SJCRH30 (cell line): ENCODE data around the gene RPL6. TPM values are rescaled to one million over a fixed set of nuclear protein-coding genes. Genes with fewer than 3 reads are reported as not detected.
"Not testable (repeated sequence)": the region's sequence is repeated elsewhere in the genome, so short reads cannot be mapped to it uniquely, and the experiment has no call there.

Experiments used
- DNase-seq, 2 experiments: peaks; one replicate each; pipeline ENCODE4 v3.0.0-alpha.2; 2015 to 2020
- H3K27ac ChIP-seq: fragments of 250-450 bp; sonication (Bioruptor Pico); 2 replicates; pipeline ENCODE4 v1.5.1; 2020; ENCODE audit warnings: mild to moderate bottlenecking, moderate library complexity
- H3K27me3 ChIP-seq: fragments of 250-450 bp; sonication (Bioruptor Pico); 2 replicates; pipeline ENCODE4 v1.5.1; 2020; ENCODE audit warnings: mild to moderate bottlenecking, moderate library complexity
- H3K36me3 ChIP-seq: fragments of 250-450 bp; sonication (Bioruptor Pico); 2 replicates; pipeline ENCODE4 v1.5.1; 2020; ENCODE audit warnings: mild to moderate bottlenecking, moderate library complexity
- H3K4me1 ChIP-seq: fragments of 250-450 bp; sonication (Bioruptor Pico); 2 replicates; pipeline ENCODE4 v1.5.1; 2020; ENCODE audit warnings: mild to moderate bottlenecking, moderate library complexity
- H3K4me3 ChIP-seq: fragments of 250-450 bp; sonication (Bioruptor Pico); 2 replicates; pipeline ENCODE4 v1.5.1; 2020; ENCODE audit warnings: mild to moderate bottlenecking, moderate library complexity
- H3K9me3 ChIP-seq: fragments of 250-450 bp; sonication (Bioruptor Pico); replicated peaks from 2 replicates; pipeline ENCODE4 v1.5.1; 2020; ENCODE audit warnings: mild to moderate bottlenecking, moderate library complexity
- total RNA-seq: library from RNA; depleted of rRNA; stranded (reverse); fragments of >200 nt; shearing (Covaris generic); gene quantifications from 2 replicates; pipeline ENCODE4 v1.2.3, GENCODE V29; 2014

Gene RPL6
- total RNA-seq, 1 experiment from 2014 or later: 2,941 TPM

DNA sequence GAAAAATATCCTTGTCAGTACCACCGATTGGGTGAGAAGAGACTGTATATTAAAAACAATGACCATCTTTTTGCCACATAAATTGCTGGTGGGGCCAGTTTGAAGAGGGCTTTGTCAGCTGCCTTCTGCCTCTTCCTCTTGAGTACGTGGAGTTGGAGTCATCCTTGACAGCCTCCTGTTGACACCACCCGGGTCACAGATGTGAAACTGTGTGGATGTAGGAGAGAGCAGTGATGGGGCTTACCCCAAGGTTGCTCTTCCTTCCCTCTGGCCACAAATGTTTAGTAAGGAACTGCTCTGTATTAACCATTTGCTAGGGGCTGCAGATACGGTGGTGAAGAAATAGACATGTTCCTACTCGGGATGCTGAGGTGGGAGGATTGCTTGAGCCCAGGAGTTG is 21.5 kb upstream of the RPL6 start:
- Histone ChIP-seq H3K4me1 (no peaks in the 10 kb centered on the region), H3K27me3 (no peaks in the 10 kb centered on the region), H3K27ac (no peak overlapping the region)

DNA sequence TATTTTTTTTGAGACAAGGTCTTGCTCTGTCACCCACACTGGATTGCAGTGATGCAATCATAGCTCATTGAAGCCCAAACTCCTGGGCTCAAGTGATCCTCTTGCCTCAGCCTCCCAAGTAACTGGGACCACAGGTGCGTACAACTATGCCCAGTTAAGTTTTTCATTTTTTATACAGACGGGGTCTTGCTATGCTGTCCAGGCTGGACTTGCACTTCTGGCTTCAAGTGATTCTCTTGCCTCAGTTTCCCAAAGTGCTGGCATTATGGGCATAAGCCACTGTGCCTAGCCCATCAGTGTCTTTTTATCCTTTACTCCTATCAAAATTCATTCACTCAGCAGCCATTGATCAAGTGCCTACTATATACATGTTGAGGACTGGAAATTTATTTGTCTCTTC is 18.4 kb upstream of the RPL6 start:
- H3K4me3 ChIP-seq: no peak overlapping the region
- no peaks in the 10 kb centered on the region for H3K9me3 ChIP-seq
- no peak for DNase-seq
- no peak overlapping the region for H3K27ac ChIP-seq
- no peaks in the 10 kb centered on the region for H3K4me1 ChIP-seq
- H3K36me3 ChIP-seq: peaks cover 5% of the 10 kb centered on the region; the same call in 1 of the 2 replicates
- H3K27me3 ChIP-seq: no peaks in the 10 kb centered on the region

More for the DNA sequence above, 21.5 kb upstream of the RPL6 start:
- H3K4me3 ChIP-seq: no peak overlapping the region
- DNase-seq: no peak
- peaks cover 5% of the 10 kb centered on the region; the same call in 1 of the 2 replicates for H3K36me3 ChIP-seq
- no peaks in the 10 kb centered on the region for H3K9me3 ChIP-seq

DNA sequence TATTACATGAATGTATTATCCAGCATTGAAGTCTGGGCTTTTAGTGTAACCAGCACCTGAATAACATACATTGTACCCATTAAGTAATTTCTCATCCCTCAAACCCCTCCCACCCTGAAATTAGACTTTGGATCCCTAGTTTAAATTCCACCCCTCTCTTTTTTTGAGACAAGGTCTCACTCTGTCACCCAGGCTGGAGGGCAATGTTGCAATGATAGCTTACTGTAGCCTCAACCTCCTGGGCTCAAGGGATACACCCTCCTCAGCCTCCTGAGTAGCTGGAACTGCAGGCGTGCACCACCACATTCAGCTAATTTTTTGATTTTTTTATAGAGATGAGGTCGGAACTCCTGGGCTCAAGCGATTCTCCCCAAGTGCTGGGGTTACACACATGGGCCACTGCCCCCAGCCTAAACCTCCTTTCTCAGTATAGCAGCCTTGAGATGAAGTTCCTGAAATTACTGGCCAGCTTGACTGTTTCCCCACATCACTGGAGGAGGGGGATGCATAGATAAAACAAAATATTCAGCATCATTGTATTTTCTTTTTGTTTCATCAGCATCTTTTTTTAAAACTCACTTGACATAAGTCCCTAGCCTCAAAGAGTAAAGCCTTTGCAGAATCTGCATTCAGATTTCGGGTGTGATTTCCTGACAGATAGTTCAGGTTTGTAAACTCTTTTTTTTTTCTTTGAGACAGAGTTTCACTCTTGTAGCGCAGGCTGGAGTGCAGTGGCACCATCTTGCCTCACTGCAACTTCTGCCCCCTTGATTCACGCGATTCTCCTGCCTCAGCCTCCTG is 16.4 kb upstream of the RPL6 start:
- no peaks in the 10 kb centered on the region for H3K9me3 ChIP-seq
- no peak overlapping the region for H3K4me3 ChIP-seq
- H3K36me3 ChIP-seq: peaks cover 3% of the 10 kb centered on the region; the same call in 1 of the 2 replicates
- no peak for DNase-seq
- H3K27ac ChIP-seq: no peak overlapping the region
- H3K27me3 ChIP-seq: no peaks in the 10 kb centered on the region
- no peaks in the 10 kb centered on the region for H3K4me1 ChIP-seq

DNA sequence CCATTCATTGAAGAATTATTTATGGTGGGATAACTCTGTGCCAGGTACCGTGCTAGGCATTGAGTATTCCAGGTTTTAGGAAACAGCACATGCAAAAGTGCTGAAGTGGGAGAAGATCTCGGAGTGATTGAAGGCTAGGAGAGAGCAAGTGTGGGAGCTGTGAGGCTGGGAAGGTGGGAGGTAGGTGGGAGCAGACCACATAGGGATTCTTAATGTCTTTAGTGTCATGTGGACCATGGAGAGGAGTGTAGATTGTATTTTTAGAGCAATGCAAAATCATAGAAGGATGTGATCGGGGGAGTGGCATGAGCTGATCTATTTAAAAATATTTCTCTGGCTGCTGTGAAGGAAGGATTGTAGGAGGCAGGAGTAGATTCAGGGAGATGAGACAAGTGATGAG is 14.7 kb upstream of the RPL6 start:
- Histone ChIP-seq H3K27me3 (no peaks in the 10 kb centered on the region), H3K4me1 (no peaks in the 10 kb centered on the region), H3K36me3 (peaks cover 3% of the 10 kb centered on the region; the same call in 1 of the 2 replicates)

DNA sequence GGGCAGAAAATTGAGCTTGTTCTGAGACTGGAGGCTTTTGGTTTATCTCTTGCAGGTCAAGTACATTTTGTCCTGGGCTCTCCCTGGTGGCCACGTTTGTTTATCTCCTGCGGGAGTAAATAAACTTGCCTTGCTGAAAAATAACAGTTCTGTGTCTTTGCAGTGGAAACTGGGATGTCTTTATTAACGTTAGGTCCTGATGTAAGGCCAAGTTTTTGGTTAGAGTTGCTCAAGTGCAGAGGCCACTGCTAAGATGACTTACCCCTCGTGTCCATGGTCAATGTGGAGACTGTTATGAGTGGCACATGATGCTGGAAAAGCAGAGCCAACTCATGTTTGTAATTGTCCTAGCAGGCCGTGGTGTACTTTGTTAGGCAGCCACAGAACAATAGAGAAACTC is 13.1 kb upstream of the RPL6 start:
- no peak overlapping the region for H3K27ac ChIP-seq
- no peak for DNase-seq
- H3K9me3 ChIP-seq: no peaks in the 10 kb centered on the region
- no peaks in the 10 kb centered on the region for H3K36me3 ChIP-seq
- H3K4me3 ChIP-seq: no peak overlapping the region
- no peaks in the 10 kb centered on the region for H3K4me1 ChIP-seq
- no peaks in the 10 kb centered on the region for H3K27me3 ChIP-seq

More for the DNA sequence above, 14.7 kb upstream of the RPL6 start:
- no peaks in the 10 kb centered on the region for H3K9me3 ChIP-seq
- DNase-seq: no peak
- H3K4me3 ChIP-seq: no peak overlapping the region
- no peak overlapping the region for H3K27ac ChIP-seq

DNA sequence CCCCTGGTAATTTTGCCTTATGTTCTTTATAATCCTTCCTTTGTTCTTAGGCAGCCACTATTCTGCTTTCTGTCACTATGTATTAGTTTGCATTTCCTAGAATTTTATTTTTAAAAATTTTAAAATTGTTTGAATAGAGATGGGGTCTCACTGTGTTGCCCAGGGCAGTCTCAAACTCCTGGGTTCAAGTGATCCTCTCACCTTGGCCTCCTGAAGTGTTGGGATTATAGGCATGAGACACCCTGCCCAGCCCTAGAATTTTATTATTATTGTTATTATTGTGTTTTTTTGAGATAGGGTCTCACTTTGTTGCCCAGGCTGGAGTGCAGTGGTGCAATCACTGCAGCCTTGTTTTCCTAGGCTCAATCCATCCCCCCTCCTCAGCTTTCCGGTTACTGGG is 12.0 kb upstream of the RPL6 start:
- Histone ChIP-seq H3K36me3 (no peaks in the 10 kb centered on the region), H3K9me3 (no peaks in the 10 kb centered on the region), H3K27me3 (no peaks in the 10 kb centered on the region), H3K4me1 (no peaks in the 10 kb centered on the region), H3K27ac (no peak overlapping the region), H3K4me3 (no peak overlapping the region)
- no peak for DNase-seq

DNA sequence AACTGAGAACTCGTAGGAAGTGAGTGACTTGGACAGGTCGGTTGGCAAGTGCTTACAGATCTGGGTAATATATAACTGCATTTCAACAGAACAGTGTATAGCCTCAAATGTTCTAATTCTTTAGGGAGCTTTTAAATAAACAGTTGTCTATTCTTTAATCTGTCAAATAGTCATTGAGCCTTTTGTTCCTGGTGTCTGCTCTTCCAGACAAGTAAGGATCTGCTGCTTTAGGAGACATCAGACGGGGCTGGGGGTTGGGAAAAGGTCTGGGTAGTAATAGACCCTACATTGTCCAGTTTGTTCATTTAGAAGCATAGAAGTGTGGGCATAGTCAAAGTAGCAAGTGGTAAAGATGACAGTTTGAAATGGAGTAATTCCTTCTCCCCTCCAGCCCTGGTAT is 11.3 kb upstream of the RPL6 start:
- no peaks in the 10 kb centered on the region for H3K4me1 ChIP-seq
- no peak overlapping the region for H3K4me3 ChIP-seq
- H3K36me3 ChIP-seq: no peaks in the 10 kb centered on the region
- no peaks in the 10 kb centered on the region for H3K27me3 ChIP-seq
- no peaks in the 10 kb centered on the region for H3K9me3 ChIP-seq
- no peak for DNase-seq
- H3K27ac ChIP-seq: no peak overlapping the region

DNA sequence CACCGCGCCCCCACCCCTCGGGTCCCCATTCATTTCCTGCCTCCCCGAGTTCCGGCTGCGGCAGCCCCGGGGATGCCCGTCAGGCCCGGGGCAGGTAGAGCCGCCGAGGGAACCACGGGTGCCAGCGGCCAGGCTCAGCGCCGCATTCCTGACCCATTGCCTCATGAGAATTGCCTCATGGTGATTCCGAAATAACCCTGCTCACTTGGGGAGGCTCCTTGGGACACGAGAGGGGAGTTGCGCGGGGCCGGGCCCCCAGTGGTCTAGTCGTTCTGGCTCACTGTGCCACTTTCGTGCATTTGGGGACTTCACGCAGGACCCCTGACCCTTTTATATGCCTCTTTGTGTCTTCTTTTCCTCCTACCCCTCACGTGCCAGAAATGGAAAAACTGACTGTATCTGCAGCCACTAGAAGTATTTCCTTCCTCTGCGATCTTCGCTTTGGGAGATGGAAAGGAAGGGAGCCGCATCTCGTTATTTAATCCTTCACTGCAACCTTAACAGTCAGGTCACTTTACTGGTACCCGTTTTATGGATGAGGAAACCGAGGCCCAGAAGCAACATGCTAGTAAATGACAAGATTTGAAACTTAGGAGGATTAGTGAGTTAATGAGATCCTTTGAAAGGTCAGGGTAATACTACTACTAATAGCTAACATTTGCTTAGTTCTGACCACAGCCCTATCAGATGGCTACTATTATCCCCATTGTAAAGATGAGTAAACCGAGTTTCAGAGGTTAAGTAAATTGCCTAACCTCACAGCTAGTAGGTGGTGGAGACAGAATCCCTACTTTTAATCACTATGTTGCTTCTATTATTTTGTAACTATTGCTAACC is 10.1 kb upstream of the RPL6 start:
- Histone ChIP-seq H3K27me3 (no peaks in the 10 kb centered on the region), H3K9me3 (no peaks in the 10 kb centered on the region), H3K4me3 (peak overlapping the region; percentile 98), H3K4me1 (no peaks in the 10 kb centered on the region), H3K27ac (peak overlapping the region; percentile 92), H3K36me3 (no peaks in the 10 kb centered on the region)
- DNase-seq: peak; percentile 66 to 69

DNA sequence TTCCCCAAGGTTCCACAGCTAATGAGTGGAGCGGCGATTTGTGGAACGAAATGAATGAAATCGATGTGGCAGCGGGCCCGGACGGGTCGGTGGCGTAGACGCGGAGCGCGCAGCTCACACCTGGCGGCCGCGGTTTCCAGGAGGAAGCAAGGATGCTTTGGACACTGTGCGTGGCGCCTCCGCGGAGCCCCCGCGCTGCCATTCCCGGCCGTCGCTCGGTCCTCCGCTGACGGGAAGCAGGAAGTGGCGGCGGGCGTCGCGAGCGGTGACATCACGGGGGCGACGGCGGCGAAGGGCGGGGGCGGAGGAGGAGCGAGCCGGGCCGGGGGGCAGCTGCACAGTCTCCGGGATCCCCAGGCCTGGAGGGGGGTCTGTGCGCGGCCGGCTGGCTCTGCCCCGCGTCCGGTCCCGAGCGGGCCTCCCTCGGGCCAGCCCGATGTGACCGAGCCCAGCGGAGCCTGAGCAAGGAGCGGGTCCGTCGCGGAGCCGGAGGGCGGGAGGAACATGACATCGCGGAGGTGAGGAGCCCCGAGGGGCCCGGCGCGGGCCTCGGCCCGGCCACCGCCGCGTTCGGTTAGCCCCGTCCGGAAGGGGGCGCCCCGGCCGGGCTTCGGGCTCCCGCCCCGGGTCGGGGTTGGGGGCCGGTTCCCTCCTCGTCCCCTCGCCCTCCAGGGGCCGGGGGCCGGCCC is 9.3 kb upstream of the RPL6 start, which contains the start of gene PTPN11:
PTPN11 (plus strand) TSS at position 340 of the 689 bp plus-strand sequence; CDS start at position 505, 165 bp downstream.
- Histone ChIP-seq H3K27ac (peak within 1 kb of the TSS; percentile 92), H3K9me3 (no peaks in the 10 kb centered on the region), H3K4me3 (peak within 1 kb of the TSS; percentile 98), H3K4me1 (no peaks in the 10 kb centered on the region), H3K27me3 (no peaks in the 10 kb centered on the region), H3K36me3 (no peaks in the 10 kb centered on the region)
- peak; percentile 85 to 87 for DNase-seq

DNA sequence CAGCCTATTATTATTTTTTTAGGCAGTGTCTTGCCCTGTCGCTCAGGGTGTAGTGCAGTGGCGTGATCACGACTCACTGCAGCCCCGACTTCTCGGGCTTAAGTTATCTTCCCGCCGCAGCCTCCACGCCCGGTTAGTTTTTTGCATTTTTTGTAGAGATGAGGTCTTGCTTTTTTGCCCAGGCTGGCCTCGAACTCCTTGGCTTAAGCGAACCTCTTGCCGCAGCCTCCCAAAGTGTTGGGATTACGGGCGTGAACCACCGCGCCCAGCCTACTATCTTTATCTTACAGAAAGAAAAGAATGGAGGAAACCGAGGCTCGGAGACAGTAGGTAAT is 8.8 kb upstream of the RPL6 start:
- Histone ChIP-seq H3K9me3 (no peaks in the 10 kb centered on the region), H3K36me3 (no peaks in the 10 kb centered on the region), H3K4me3 (peak overlapping the region; percentile 98), H3K4me1 (no peaks in the 10 kb centered on the region), H3K27ac (peak overlapping the region; percentile 92), H3K27me3 (no peaks in the 10 kb centered on the region)
- no peak for DNase-seq

DNA sequence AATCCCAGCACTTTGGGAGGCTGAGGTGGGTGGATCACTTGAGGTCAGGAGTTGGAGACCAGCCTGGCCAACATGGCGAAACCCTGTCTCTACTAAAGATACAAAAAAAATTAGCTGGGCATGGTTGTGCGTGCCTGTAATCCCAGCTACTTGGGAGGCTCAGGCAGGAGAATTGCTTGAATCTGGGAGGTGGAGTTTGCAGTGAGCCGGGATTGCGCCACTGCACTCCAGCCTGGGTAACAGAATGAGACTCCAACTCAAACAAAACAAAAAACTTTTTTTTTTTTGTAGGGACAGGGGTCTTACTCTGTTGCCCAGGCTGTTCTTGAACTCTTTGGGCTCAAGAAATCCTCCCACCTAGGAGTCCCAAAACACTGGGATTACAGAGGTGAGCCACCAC is 6.1 kb upstream of the RPL6 start:
- not testable (repeated sequence) for H3K9me3 ChIP-seq, H3K27me3 ChIP-seq

DNA sequence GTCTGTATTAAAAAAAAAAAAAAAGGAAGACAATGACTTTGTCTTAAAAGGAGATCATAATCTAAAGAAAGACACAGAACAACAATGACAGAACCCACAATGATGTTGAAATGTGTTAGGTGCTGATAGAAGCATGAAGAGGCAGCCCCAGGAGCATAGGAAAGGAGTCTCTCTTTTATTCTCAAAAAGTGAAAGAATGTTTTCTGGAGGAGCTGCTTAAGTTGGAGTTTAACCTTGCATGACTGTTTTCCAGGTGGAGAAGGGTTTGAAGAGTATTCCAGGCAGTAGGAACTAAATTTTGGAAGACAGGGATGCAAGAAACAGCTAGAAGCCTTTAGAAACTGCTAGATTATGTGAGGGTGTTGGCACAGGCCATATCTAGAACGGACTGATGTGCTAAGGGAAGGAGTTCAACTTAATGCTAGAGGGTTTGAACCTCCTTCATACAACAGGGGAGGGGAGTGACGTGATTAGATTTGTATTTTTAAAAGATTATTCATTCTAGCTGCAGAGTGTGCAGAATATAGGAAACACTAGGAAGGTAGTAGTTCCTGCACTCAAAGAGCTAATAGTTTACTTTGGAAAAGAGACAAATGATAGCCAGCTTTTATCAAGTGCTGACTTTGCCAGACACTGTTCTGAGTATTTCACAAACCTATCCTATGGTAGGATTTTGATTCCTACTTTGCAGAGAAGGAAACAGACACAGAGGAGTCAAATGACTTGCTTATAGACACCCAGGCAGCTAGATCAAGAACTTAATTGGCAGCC is 4.6 kb upstream of the RPL6 start:
- no peak for DNase-seq
- Histone ChIP-seq H3K36me3 (no peaks in the 10 kb centered on the region), H3K4me1 (no peaks in the 10 kb centered on the region), H3K27me3 (no peaks in the 10 kb centered on the region), H3K27ac (no peak overlapping the region), H3K9me3 (no peaks in the 10 kb centered on the region), H3K4me3 (no peak overlapping the region)

More for the DNA sequence above, 6.1 kb upstream of the RPL6 start:
- H3K4me3 ChIP-seq, DNase-seq, H3K36me3 ChIP-seq, H3K4me1 ChIP-seq, H3K27ac ChIP-seq: not testable (repeated sequence)

DNA sequence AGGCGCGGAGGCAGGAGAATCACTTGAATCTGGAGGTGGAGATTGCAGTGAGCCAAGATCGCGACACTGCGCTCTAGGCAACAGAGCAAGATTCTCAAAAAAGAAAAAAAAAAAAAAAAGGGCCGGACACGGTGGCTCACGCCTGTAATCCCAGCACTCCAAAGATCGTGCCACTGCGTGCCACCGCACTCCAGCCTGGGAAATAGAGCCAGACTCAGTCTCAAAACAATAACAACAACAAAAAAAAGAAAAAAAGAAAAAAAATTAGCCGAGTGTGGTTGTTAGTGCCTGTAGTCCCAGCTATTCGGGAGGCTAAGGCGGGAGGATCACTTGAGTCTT is 470 bp upstream of the RPL6 start:
- no peak overlapping the region for H3K4me3 ChIP-seq
- H3K27ac ChIP-seq: no peak overlapping the region
- no peaks in the 10 kb centered on the region for H3K27me3 ChIP-seq
- no peaks in the 10 kb centered on the region for H3K9me3 ChIP-seq
- DNase-seq: no peak
- H3K4me1 ChIP-seq: no peaks in the 10 kb centered on the region; the same call in 1 of the 2 replicates
- H3K36me3 ChIP-seq: peaks cover 41% of the 10 kb centered on the region

DNA sequence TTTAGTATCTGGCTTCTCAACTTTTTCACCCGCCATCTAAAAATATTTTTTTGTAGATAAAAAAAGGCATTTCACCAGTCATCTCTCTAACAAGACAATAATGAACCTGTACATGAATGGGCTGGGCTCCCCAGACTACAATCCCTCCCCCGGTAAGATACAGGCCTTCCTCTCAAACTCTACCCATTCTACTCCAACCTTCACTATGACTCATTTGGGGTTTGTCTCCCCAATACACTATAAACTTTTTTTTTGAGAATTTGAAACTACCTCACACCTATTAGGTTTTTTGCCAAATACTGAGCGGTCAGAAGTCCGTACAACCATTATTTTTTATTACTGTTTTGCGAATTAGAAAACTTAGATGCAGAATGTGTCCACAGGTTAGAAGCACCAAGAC is 784 bp downstream of the RPL6 start:
- Histone ChIP-seq H3K9me3 (no peaks in the 10 kb centered on the region), H3K4me3 (peak overlapping the region; percentile 81), H3K27me3 (no peaks in the 10 kb centered on the region), H3K36me3 (peaks cover 51% of the 10 kb centered on the region), H3K4me1 (no peaks in the 10 kb centered on the region; the same call in 1 of the 2 replicates), H3K27ac (peak overlapping the region; percentile 92)
- DNase-seq: no peak
